NCI-H2196 (cell line): ENCODE data around the gene ASPHD2.
"Not testable (repeated sequence)": the region's sequence is repeated elsewhere in the genome, so short reads cannot be mapped to it uniquely, and the experiment has no call there.

ENCODE experiments used
- DNase-seq: peaks from one replicate; lab custom pipeline; 2025; ENCODE audit not compliant: unreplicated experiment; lab: John Stamatoyannopoulos, UW

ASPHD2 gene

GRCh38 chr22:26428515-26429457 is at the start of gene ASPHD2:
Gene ASPHD2, plus strand, starts transcription at chr22:26429260. Its CDS starts 4,356 bp downstream, at chr22:26433616.
- peak; percentile 54 for DNase-seq

DNA sequence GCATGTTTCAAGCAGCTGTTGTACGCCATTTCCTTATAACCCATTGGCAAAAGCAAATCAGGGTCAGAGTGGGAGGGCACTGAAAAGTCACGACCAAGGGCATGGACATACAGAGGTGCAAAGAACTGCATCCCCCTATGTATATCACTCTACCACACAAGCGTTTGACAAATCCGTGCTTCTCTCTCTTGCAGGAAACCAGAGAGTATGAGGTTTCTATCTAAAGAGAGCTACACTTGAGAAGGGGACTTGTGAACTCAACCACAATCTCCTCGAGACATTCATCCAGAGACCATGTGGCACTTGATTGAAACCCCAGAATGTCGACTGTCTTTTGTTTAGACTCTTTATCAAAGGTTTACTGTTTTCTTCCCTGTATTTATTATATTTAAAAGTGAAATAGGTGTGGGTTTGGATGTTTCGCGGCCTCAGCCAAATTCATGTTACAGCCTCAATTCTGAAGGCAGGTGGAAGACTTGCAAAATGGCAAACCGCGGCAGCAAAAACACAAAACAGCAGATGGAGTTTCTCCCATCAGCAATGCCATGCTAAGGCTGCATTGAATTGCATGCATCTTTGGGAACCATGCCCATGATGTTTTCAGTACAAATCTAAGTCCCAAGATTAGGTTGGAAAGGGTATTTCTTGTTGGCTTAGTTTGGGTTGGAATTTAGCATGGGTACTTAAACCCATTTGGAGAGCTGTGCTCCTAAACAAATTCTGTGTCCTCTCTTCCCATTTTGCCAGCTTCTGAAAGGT is 48.8 kb upstream of the ASPHD2 start:
- DNase-seq: no peak

- DNase-seq: no peak
Observed at GRCh38 chr22:26382782-26383181, 46.3 kb upstream of the ASPHD2 start.

- DNase-seq: no peak
Observed at GRCh38 chr22:26383968-26384556, 45.0 kb upstream of the ASPHD2 start.

DNA sequence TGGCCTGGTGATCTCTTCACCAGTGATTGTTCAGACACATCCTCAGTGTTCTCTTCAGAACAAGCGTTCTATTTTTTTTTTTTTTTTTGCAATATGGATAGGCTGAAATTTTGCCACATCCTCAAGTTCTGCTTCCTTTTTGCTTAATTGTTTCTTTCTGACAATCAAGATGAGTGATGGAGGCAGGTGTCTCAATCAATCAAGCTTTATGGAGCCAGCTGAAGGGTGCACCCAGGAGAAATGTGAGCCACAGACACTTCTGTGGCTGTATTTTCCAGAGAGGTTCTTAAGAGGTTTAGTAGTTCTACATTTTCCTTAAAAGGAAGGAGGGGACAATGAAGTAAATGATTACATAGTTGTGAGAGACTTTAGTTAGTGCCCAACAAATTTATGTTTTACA is 43.9 kb upstream of the ASPHD2 start:
- no peak for DNase-seq

GRCh38 chr22:26389125-26389524 is 39.9 kb upstream of the ASPHD2 start:
- DNase-seq: no peak

DNA sequence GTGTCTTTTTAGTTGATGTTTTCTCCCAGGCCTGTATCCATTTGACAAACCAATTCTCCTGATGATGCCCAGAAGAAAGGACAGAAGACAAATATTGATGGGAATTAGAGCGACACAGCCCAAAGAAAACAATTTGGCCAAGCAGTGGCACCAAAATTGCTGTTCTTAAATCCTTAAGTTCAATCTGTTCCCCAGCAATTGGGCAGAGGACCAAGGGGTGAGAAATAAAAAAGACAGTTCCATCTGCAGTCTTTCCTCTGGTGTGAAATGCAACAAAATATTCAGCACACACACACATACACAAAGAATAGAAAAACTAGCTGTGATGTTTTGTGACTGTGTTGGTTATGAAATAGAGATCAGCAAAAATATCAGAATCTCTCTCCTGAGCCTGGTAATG is 38.0 kb upstream of the ASPHD2 start:
- no peak for DNase-seq

DNA sequence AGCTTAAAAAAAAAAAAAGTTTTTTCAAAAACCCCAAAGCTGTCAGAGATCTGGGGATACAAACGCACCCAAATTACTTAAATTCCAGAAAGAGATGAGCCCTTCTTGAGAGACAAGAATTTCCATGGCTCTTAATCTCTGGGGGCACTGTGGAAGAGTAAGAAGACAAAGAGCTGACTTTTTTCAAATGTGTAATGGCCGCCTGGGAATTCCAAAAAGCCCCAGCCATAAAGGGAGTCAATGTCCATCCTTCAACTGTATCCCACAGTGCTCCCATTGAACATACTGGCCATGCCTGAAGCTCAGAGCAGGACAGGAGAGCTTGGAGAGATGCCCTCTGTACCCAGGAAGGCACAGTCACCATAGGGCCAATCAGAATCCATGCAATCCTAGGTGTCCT is 37.4 kb upstream of the ASPHD2 start:
- no peak for DNase-seq

DNA sequence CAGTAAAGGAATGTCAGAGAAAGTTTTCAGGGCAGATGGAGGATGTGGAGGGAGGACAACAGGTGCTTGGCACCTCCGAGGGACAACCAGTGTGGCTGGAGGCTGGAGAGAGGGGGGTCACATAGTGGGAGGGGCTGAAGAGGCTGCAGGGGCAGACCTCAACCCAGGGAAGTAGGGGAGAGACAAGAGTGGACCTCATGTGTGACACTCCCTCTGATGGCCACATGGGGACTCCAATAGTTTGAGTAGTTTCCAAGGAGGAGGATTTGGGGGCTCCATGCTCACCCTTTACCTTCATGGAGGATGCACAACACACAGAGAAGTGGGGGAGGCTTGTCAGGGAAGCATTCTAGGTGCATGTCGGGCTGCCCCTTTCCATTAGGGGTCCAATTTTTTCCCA is 35.1 kb upstream of the ASPHD2 start:
- no peak for DNase-seq

GRCh38 chr22:26394777-26395176 is 34.3 kb upstream of the ASPHD2 start:
- DNase-seq: peak; percentile 28

DNA sequence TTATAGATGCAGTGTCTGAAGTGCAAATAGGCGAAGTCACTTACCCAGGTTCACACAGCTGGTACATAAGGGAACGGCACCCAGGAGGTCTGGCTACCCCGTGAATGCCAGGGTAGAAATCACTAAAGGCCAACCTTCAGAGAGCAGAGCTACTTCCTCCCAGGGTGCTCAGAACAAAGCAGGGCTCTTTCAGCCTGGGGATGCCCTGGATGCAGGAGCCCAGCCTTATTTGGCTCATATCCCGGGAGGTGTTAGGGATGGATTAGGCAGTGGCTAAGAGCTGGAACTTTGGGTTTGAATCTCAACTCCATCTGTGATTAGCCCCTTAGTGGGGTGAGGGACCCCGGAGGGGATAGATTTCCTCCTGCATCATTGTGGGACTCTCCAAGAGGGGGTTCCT is 33.1 kb upstream of the ASPHD2 start:
- DNase-seq: no peak

DNA sequence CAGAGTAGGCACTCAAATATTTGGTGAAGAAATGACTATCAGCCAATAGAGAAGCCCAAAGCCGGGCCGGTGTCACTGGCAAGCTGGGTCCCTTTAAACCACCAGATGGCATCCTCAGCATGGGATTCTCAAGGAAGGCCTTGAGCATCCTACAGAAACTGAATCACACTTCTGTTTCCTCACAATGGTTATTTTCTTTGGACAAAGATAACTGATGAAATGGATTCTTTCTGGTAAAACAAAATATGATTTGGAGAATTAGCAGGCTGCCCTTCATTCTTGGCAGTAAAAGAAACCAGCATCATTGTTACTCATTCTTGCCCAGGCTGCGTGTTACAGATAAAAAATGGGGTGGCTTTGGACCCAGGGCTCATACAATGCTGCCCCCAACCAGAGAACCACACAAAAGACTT is 30.3 kb upstream of the ASPHD2 start:
- DNase-seq: peak; percentile 39

DNA sequence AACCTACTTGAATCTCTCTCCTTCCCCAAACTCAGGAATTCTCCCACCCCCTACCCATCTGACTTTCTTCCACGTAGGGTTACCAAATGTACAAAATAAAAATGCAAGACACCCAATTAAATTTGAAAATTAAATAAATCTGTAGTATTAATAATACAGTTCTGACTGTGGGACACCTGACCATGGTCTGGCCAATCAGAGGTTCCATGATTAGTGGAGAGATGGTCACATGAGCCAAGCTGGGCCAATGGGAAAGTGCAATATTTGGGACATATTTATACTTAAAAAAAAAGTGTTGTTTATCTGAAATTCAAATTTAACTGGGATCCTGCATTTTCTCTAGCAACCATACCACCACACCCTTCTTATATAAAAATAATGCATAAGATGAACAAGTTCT is 29.8 kb upstream of the ASPHD2 start:
- no peak for DNase-seq

DNA sequence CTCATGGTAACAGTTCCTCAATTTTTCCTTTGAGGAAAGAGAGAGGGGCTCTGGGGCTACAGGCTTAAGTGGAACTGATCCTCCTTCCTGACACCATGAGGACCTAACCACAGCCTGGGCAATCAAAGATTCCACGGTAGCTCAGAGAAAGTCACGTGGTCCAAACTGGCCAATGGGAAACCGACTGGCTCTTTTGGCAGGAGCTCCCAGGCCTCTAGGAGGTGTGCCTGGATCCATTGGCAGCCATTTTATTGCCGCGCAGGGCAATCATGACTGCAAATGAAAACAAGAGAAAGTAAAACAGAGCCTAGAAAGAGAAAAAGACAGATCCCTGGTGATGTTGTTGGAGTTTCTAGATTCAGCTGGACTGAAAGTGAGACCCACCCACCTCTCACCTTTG is 27.3 kb upstream of the ASPHD2 start:
- DNase-seq: no peak

GRCh38 chr22:26404851-26405421 is 24.1 kb upstream of the ASPHD2 start:
- DNase-seq: no peak

DNA sequence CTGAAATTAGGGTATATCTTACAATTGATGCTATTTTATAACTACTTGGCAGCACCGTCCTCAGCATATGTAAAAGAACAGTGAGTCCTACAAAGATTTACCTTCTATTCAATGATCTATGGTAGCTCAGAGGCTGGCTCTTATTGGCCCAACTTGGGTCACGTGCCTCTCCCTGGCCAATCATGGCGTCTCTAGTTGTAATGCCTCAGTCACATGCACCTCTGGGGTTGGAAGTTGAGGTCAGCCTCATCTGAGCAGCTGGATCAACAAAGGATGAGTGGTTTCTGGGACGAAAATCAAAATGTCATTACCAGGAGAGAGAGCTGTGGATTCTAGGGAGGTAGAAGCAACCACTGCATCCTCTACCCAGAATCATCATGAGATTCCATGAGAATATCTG is 22.9 kb upstream of the ASPHD2 start:
- DNase-seq: peak; percentile 72

- DNase-seq: not testable (repeated sequence)
Observed at GRCh38 chr22:26408562-26409220, 20.4 kb upstream of the ASPHD2 start.

GRCh38 chr22:26409719-26410335 is 19.2 kb upstream of the ASPHD2 start:
- DNase-seq: no peak

DNA sequence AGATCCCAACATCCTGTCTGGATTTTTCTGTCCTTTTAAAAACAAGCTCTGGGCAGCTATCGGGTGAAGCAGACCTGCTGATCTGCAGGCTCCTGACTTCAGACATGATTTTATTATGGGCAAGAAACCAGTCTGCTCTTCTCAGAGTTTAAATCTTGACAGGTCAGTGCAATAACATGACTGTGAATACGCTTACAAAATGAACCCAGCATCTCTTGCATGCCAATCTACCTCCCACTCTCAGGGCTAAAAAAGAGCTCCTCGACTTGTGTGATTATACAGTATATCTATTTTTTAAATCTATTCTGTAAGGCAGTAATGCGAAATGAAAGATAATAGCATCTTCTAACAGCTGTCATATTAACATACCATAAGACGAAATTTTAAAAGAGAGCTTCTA is 18.7 kb upstream of the ASPHD2 start:
- DNase-seq: no peak

DNA sequence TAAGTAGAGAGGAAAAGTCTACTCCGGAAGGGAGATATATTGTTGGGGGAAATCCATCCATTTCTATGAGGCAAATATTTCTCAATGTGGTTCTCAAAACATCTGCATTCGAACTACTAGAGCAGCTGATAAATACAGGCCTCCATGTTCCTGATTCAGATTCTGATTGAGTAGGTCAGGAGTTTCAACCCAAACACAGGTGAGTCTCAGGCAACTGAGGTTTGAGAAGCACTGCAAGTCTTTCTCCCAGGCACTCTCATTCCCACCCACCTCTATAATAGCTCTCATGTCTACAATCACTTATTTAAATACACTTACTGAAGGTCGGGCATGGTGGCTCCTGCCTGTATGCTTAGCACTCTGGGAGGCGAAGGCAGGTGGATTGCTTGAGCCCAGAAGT is 14.7 kb upstream of the ASPHD2 start:
- DNase-seq: no peak
